H9 (cell line): ENCODE results near the gene USP43. TPM values are rescaled to one million over a fixed set of nuclear protein-coding genes. Genes with fewer than 3 reads are reported as not detected.

Experiments
- DNase-seq: peaks from one replicate; pipeline ENCODE4 v3.0.0-alpha.2; 2017
- H2AFZ ChIP-seq: one replicate; pipeline ENCODE4 v1.6.1; 2013; ENCODE audit warnings: mild to moderate bottlenecking, low read length, control low read depth, moderate library complexity
- H2AK5ac ChIP-seq: 2 replicates; pipeline ENCODE4 v1.6.1; 2013; ENCODE audit warnings: low read length, control low read depth, mixed read lengths; ENCODE audit not compliant: insufficient read length
- H2BK120ac ChIP-seq: one replicate; pipeline ENCODE4 v1.6.1; 2013; ENCODE audit warnings: low read depth, mild to moderate bottlenecking, low read length, control low read depth, inconsistent platforms; ENCODE audit not compliant: poor library complexity, severe bottlenecking
- H2BK12ac ChIP-seq: 2 replicates; pipeline ENCODE4 v1.6.1; 2013; ENCODE audit warnings: low read length, control low read depth, mixed read lengths, low read depth; ENCODE audit not compliant: insufficient read length
- H2BK15ac ChIP-seq: 2 replicates; pipeline ENCODE4 v1.6.1; 2013; ENCODE audit warnings: low read depth, low read length, control low read depth
- H2BK20ac ChIP-seq: one replicate; pipeline ENCODE4 v1.6.1; 2013; ENCODE audit warnings: low read depth, mild to moderate bottlenecking, low read length, control low read depth, inconsistent platforms; ENCODE audit not compliant: poor library complexity, severe bottlenecking
- H2BK5ac ChIP-seq: 2 replicates; pipeline ENCODE4 v1.6.1; 2013; ENCODE audit warnings: low read length, control low read depth, mixed read lengths; ENCODE audit not compliant: insufficient read length
- H3K14ac ChIP-seq: 2 replicates; pipeline ENCODE4 v1.6.1; 2013; ENCODE audit warnings: low read length, control low read depth; ENCODE audit not compliant: insufficient read depth
- H3K18ac ChIP-seq: 2 replicates; pipeline ENCODE4 v1.6.1; 2013; ENCODE audit warnings: low read depth, mild to moderate bottlenecking, mixed read lengths, low read length, control low read depth; ENCODE audit not compliant: insufficient read length
- H3K23ac ChIP-seq: 2 replicates; pipeline ENCODE4 v1.6.1; 2013; ENCODE audit warnings: low read length, control low read depth, mixed read lengths, low read depth; ENCODE audit not compliant: insufficient read length
- H3K23me2 ChIP-seq: 2 replicates; pipeline ENCODE4 v1.6.1; 2013; ENCODE audit warnings: low read depth, mild to moderate bottlenecking, mixed read lengths, low read length, control low read depth; ENCODE audit not compliant: insufficient read length, poor library complexity, severe bottlenecking
- H3K27ac ChIP-seq: 2 replicates; pipeline ENCODE4 v1.5.1; 2013; ENCODE audit warnings: low read length, control low read depth, mixed read lengths, low read depth; ENCODE audit not compliant: insufficient read length
- H3K27me3 ChIP-seq: 2 replicates; pipeline ENCODE4 v1.6.1; 2013; ENCODE audit warnings: low read length, control low read depth, inconsistent platforms; ENCODE audit not compliant: insufficient read depth
- H3K4ac ChIP-seq: 2 replicates; pipeline ENCODE4 v1.6.1; 2013; ENCODE audit warnings: low read depth, mild to moderate bottlenecking, control low read depth, inconsistent platforms, low read length, moderate library complexity
- H3K4me1 ChIP-seq: 2 replicates; pipeline ENCODE4 v1.6.1; 2013; ENCODE audit warnings: low read length, control low read depth, inconsistent platforms; ENCODE audit not compliant: insufficient read depth
- H3K4me2 ChIP-seq: 2 replicates; pipeline ENCODE4 v1.6.1; 2013; ENCODE audit warnings: low read length, control low read depth, mixed read lengths; ENCODE audit not compliant: insufficient read length, insufficient read depth
- H3K56ac ChIP-seq: 2 replicates; pipeline ENCODE4 v1.6.1; 2013; ENCODE audit warnings: low read depth, mild to moderate bottlenecking, mixed read lengths, low read length, control low read depth; ENCODE audit not compliant: insufficient read length
- H3K79me1 ChIP-seq: 2 replicates; pipeline ENCODE4 v1.6.1; 2013; ENCODE audit warnings: low read depth, mild to moderate bottlenecking, moderate library complexity, low read length, control low read depth, inconsistent platforms; ENCODE audit not compliant: insufficient read depth, poor library complexity, severe bottlenecking
- H3K79me2 ChIP-seq: 2 replicates; pipeline ENCODE4 v1.6.1; 2013; ENCODE audit warnings: low read length, control low read depth, inconsistent platforms; ENCODE audit not compliant: insufficient read depth
- H3K9ac ChIP-seq: 2 replicates; pipeline ENCODE4 v1.6.1; 2013; ENCODE audit warnings: low read length, control low read depth, mixed read lengths; ENCODE audit not compliant: insufficient read length; ENCODE audit errors: extremely low read depth
- H3K9me3 ChIP-seq: one replicate; pipeline ENCODE4 v1.6.1; 2013; ENCODE audit warnings: low read depth, low read length, inconsistent platforms; ENCODE audit not compliant: control insufficient read depth
- H3T11ph ChIP-seq: one replicate; pipeline ENCODE4 v1.6.1; 2013; ENCODE audit warnings: mild to moderate bottlenecking, low read length, control low read depth, inconsistent platforms
- H4K20me1 ChIP-seq: one replicate; pipeline ENCODE4 v1.6.1; 2013; ENCODE audit not compliant: control insufficient read depth, insufficient read length, insufficient read depth
- H4K5ac ChIP-seq: 2 replicates; pipeline ENCODE4 v1.6.1; 2013; ENCODE audit warnings: low read depth, mild to moderate bottlenecking, mixed read lengths, low read length, control low read depth; ENCODE audit not compliant: insufficient read length
- H4K8ac ChIP-seq: replicated peaks from 2 replicates; pipeline ENCODE4 v1.6.1; 2013; ENCODE audit warnings: low read length, control low read depth, mixed read lengths, low read depth; ENCODE audit not compliant: insufficient read length
- H4K91ac ChIP-seq: 2 replicates; pipeline ENCODE4 v1.6.1; 2013; ENCODE audit warnings: low read depth, mild to moderate bottlenecking, moderate library complexity, mixed read lengths, low read length, control low read depth; ENCODE audit not compliant: insufficient read length
- H3K27ac Mint-ChIP-seq, 3 experiments: 2 replicates in 2 of 3; 3 replicates in 1 of 3; pipeline ENCODE4 v1.8.0; 2020 to 2021; ENCODE audit warnings: mixed read lengths in 3 of 3, mild to moderate bottlenecking in 1 of 3, moderate library complexity in 1 of 3
- H3K27me3 Mint-ChIP-seq: 2 replicates; pipeline ENCODE4 v1.8.0; 2021; ENCODE audit warnings: low read depth, mild to moderate bottlenecking, moderate library complexity, mixed read lengths
- H3K36me3 Mint-ChIP-seq, 3 experiments: 2 replicates in 2 of 3; 3 replicates in 1 of 3; pipeline ENCODE4 v1.8.0; 2020 to 2021; ENCODE audit warnings: low read depth in 3 of 3, mixed read lengths in 3 of 3; ENCODE audit not compliant: insufficient read depth in 1 of 3
- H3K4me1 Mint-ChIP-seq, 2 experiments: 2 replicates each; pipeline ENCODE4 v1.8.0; 2020; ENCODE audit warnings: mixed read lengths in 2 of 2
- H3K4me3 Mint-ChIP-seq, 2 experiments: 2 replicates in 1 of 2; 3 replicates in 1 of 2; pipeline ENCODE4 v1.8.0; 2020 to 2021; ENCODE audit warnings: mild to moderate bottlenecking in 2 of 2, mixed read lengths in 2 of 2, moderate library complexity in 1 of 2
- H3K9me3 Mint-ChIP-seq, 2 experiments: 2 replicates in 1 of 2; 3 replicates in 1 of 2; pipeline ENCODE4 v1.8.0; 2020; ENCODE audit warnings: mild to moderate bottlenecking in 2 of 2, mixed read lengths in 2 of 2, moderate library complexity in 1 of 2
- CTCF ChIP-seq: fragments of 200-600 bp; sonication (generic); conservative IDR thresholded peaks from 3 replicates; pipeline ENCODE4 v1.8.0; 2021; ENCODE audit warnings: antibody characterized with exemption, mild to moderate bottlenecking
- WGBS: extraction: QIAGEN DNeasy Blood & Tissue Kit; methylation state at CpG from one replicate; pipeline ENCODE4 v1.1.7; 2013; ENCODE audit warnings: missing lambda C conversion rate, low lambda C conversion rate, mixed read lengths; ENCODE audit not compliant: insufficient read length; ENCODE audit errors: extremely low coverage; 5-methylcytosine and 5-hydroxymethylcytosine counted together
- total RNA-seq: library from RNA; stranded (reverse); gene quantifications from 2 replicates; pipeline ENCODE4 v1.2.1, GENCODE V29; 2021

Gene USP43
- total RNA-seq, 1 experiment from 2014 or later: 5.2 TPM

DNA sequence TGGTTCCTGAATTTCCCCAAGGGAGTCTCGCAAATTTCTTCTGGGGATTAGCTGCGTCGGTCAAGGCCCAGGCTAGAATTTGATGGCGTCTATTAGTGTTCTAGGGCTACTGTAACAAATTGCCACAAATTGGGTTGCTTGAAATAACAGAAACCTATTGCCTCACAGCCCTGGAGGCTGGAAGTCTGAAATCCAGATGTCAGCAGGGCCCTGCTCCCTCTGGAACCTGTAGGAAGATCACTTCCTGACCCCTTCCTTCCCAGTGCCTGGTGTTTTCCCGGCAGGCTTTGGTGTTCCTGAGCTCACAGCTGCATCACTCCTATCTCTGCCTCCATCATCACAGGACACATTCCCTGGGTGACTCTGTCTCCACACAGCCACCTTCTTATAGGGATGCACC, 121.7 kb downstream of the USP43 start:
- no peak overlapping the region for H3K23ac ChIP-seq
- H2BK15ac ChIP-seq: no peak overlapping the region
- H2BK12ac ChIP-seq: no peak overlapping the region
- H3K4me1 Mint-ChIP-seq: peaks cover 2 to 4% of the 10 kb centered on the region in 2 experiments; a peak in 2 of 4 replicates
- H3K4ac ChIP-seq: no peak overlapping the region
- H3T11ph ChIP-seq: no peak overlapping the region
- no peak for DNase-seq
- H2BK5ac ChIP-seq: no peak overlapping the region
- no peak overlapping the region for H3K9ac ChIP-seq
- H3K4me3 Mint-ChIP-seq: no peak overlapping the region
- H3K9me3 ChIP-seq: no peaks in the 10 kb centered on the region
- H3K36me3 Mint-ChIP-seq: no peaks in the 10 kb centered on the region
- H3K23me2 ChIP-seq: no peaks in the 10 kb centered on the region
- no peak overlapping the region for H4K8ac ChIP-seq
- no peak overlapping the region for H4K5ac ChIP-seq
- no peaks in the 10 kb centered on the region for H3K4me1 ChIP-seq
- no peak overlapping the region for H3K4me2 ChIP-seq
- H2BK20ac ChIP-seq: no peak overlapping the region
- no peak overlapping the region for H2BK120ac ChIP-seq
- no peak overlapping the region for H3K27ac Mint-ChIP-seq
- no peaks in the 10 kb centered on the region for H3K27me3 ChIP-seq
- no peak overlapping the region for H3K27ac ChIP-seq
- peaks cover 9% of the 10 kb centered on the region for H3K27me3 Mint-ChIP-seq
- H4K20me1 ChIP-seq: no peaks in the 10 kb centered on the region
- WGBS: no CpG with 5 or more reads among the region's 5 CpGs
- TF ChIP-seq CTCF: no peak
- H2AK5ac ChIP-seq: no peak overlapping the region
- H3K79me2 ChIP-seq: no peaks in the 10 kb centered on the region
- H3K18ac ChIP-seq: no peak overlapping the region
- no peak overlapping the region for H4K91ac ChIP-seq
- H3K14ac ChIP-seq: no peak overlapping the region; the same call in 1 of the 2 replicates
- no peaks in the 10 kb centered on the region for H3K9me3 Mint-ChIP-seq
- no peak overlapping the region for H2AFZ ChIP-seq
- H3K79me1 ChIP-seq: no peaks in the 10 kb centered on the region
- no peak overlapping the region for H3K56ac ChIP-seq
